Ovary (tissue), 3 donors: Measurements from ENCODE around the gene MAGT1.

ENCODE experiments used
- EP300 ChIP-seq: sonication (generic); formaldehyde crosslinking; IDR thresholded peaks from one replicate; pipeline ENCODE4 v1.6.1; 2017; ENCODE audit warnings: antibody characterized with exemption
- TF ChIP-seq, protein P1 (sequence below), 3 donors: fragments of 450-650 bp in 2 of 3; fragments of 200-600 bp in 1 of 3; IDR thresholded peaks; one replicate each; pipeline versions ENCODE4 v1.5.1 to v1.8.0; 2016 to 2022; ENCODE audit warnings: antibody characterized with exemption in 3 of 3, mild to moderate bottlenecking in 1 of 3
- donor health status: DM: no; HTN: no; CAD: no.

DNA sequence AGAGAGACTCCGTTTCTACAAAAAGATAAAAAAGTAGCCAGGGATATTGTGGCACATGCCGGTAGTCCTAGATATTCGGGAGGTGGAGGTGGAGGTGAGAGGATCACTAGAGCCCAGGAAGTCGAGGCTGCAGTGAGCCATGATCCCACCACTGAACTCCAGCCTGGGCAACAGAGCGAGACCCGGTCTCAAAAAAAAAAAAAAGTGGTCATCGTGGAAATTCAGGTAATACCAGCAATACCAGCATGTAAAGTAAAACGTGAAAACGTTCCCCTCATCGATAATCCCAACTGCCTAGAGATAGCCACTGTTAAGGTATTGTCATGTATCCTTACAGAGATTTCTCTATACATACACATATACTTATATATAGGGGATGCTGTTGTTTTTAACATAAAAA, 1.5 kb downstream of the MAGT1 start:
- TF ChIP-seq, protein P1, sequence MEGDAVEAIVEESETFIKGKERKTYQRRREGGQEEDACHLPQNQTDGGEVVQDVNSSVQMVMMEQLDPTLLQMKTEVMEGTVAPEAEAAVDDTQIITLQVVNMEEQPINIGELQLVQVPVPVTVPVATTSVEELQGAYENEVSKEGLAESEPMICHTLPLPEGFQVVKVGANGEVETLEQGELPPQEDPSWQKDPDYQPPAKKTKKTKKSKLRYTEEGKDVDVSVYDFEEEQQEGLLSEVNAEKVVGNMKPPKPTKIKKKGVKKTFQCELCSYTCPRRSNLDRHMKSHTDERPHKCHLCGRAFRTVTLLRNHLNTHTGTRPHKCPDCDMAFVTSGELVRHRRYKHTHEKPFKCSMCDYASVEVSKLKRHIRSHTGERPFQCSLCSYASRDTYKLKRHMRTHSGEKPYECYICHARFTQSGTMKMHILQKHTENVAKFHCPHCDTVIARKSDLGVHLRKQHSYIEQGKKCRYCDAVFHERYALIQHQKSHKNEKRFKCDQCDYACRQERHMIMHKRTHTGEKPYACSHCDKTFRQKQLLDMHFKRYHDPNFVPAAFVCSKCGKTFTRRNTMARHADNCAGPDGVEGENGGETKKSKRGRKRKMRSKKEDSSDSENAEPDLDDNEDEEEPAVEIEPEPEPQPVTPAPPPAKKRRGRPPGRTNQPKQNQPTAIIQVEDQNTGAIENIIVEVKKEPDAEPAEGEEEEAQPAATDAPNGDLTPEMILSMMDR (IDR thresholded peaks at IDR 0.05): no peak
- TF ChIP-seq EP300: no peak
